PC-9 (cell line): ENCODE data around the gene CDC20B. TPM values are rescaled to one million over a fixed set of nuclear protein-coding genes. Genes with fewer than 3 reads are reported as not detected.
"Not testable (repeated sequence)": the region's sequence is repeated elsewhere in the genome, so short reads cannot be mapped to it uniquely, and the experiment has no call there.

Experiments used
- BruUV-seq: library from RNA; stranded (reverse); fragments of 400-500 nt; replicated peaks from 2 replicates; lab custom pipeline; 2021; lab: Mats Ljungman, UMichigan
- CTCF ChIA-PET: fragments of 300-600 bp; sonication (Branson Sonifier 250); formaldehyde crosslinking; loops from one replicate; lab custom pipeline; 2022; ENCODE audit warnings: antibody characterized with exemption; lab: Charles Lee
- POLR2A ChIA-PET: fragments of 300-600 bp; sonication (Branson Sonifier 250); formaldehyde crosslinking; loops from one replicate; lab custom pipeline; 2022; ENCODE audit warnings: antibody characterized with exemption; ENCODE audit not compliant: unreplicated experiment; lab: Charles Lee
- DNase-seq, 2 experiments: peaks; one replicate each; pipeline versions ENCODE4 v3.0.0 to v3.0.0-alpha.2; 2015 to 2022; ENCODE audit warnings: mixed read lengths in 1 of 2
- H2AFZ ChIP-seq: fragments of 200-600 bp; sonication (generic); 2 replicates; pipeline ENCODE4 v1.8.1; 2017; ENCODE audit warnings: antibody characterized with exemption
- H3F3A ChIP-seq: fragments of 200-600 bp; sonication (generic); 2 replicates; pipeline ENCODE4 v1.8.1; 2017; ENCODE audit warnings: antibody characterized with exemption, mild to moderate bottlenecking, low read depth; ENCODE audit not compliant: insufficient read depth
- H3K27ac ChIP-seq: fragments of 200-600 bp; sonication (generic); 2 replicates; pipeline ENCODE4 v1.6.1; 2016; ENCODE audit warnings: mixed run types
- H3K27me3 ChIP-seq: fragments of 200-600 bp; sonication (generic); 2 replicates; pipeline ENCODE4 v1.6.1; 2016; ENCODE audit warnings: low read depth, mixed run types; ENCODE audit not compliant: insufficient read depth
- H3K36me3 ChIP-seq: fragments of 200-600 bp; sonication (generic); 2 replicates; pipeline ENCODE4 v1.6.1; 2016; ENCODE audit warnings: low read depth, mixed run types
- H3K4me1 ChIP-seq: fragments of 200-600 bp; sonication (generic); replicated peaks from 2 replicates; pipeline ENCODE4 v1.6.1; 2016; ENCODE audit warnings: mixed run types; ENCODE audit not compliant: insufficient read depth
- H3K4me2 ChIP-seq: fragments of 200-600 bp; sonication (generic); 2 replicates; pipeline ENCODE4 v1.6.1; 2017; ENCODE audit warnings: mixed run types
- H3K4me3 ChIP-seq: fragments of 200-600 bp; sonication (generic); 2 replicates; pipeline ENCODE4 v1.6.1; 2016; ENCODE audit warnings: mixed run types
- H3K79me2 ChIP-seq: fragments of 200-600 bp; sonication (generic); 2 replicates; pipeline ENCODE4 v1.6.1; 2017; ENCODE audit warnings: low read depth, mixed run types
- H3K9me2 ChIP-seq: fragments of 200-600 bp; sonication (generic); 2 replicates; pipeline ENCODE4 v1.8.1; 2017; ENCODE audit warnings: mild to moderate bottlenecking; ENCODE audit not compliant: insufficient read depth
- H3K9me3 ChIP-seq: fragments of 200-600 bp; sonication (generic); 2 replicates; pipeline ENCODE4 v1.8.1; 2016; ENCODE audit warnings: low read depth; ENCODE audit not compliant: insufficient read depth
- H4K20me1 ChIP-seq: fragments of 200-600 bp; sonication (generic); 2 replicates; pipeline ENCODE4 v1.8.1; 2017; ENCODE audit not compliant: insufficient read depth
- CTCF ChIP-seq: fragments of 200-600 bp; sonication (generic); conservative IDR thresholded peaks from 2 replicates; pipeline ENCODE4 v1.6.1; 2017; ENCODE audit warnings: mixed run types, antibody characterized with exemption, mild to moderate bottlenecking, moderate library complexity
- EZH2 ChIP-seq: fragments of 200-600 bp; sonication (generic); IDR thresholded peaks from 2 replicates; pipeline ENCODE4 v1.8.0; 2017; ENCODE audit warnings: antibody characterized with exemption, low read depth
- intact Hi-C: fragments of 100-400 bp; cut with micrococcal nuclease; formaldehyde crosslinking; loops from one replicate; pipeline ENCODE4 v1.10.0; 2022; ENCODE audit not compliant: unreplicated experiment
- total RNA-seq: library from RNA; stranded (reverse); gene quantifications from 2 replicates; pipeline ENCODE4 v1.2.3, GENCODE V29; 2021

CDC20B gene
- total RNA-seq, 1 experiment from 2014 or later = not detected

- Histone ChIP-seq H3K4me3 (no peak overlapping the region), H3F3A (no peaks in the 10 kb centered on the region), H3K9me3 (no peaks in the 10 kb centered on the region), H3K27ac (no peak overlapping the region), H3K9me2 (no peaks in the 10 kb centered on the region), H3K4me1 (no peaks in the 10 kb centered on the region), H3K79me2 (no peaks in the 10 kb centered on the region), H3K36me3 (no peaks in the 10 kb centered on the region), H4K20me1 (no peaks in the 10 kb centered on the region), H3K27me3 (peaks cover 23% of the 10 kb centered on the region), H3K4me2 (no peak overlapping the region), H2AFZ (no peak overlapping the region)
- TF ChIP-seq CTCF (no peak), EZH2 (no peak)
- intact Hi-C loops = no loop called here
- ChIA-PET CTCF (no interaction called here), POLR2A (no interaction called here)
- no TSS peak for BruUV-seq
- no peak for DNase-seq
Observed at GRCh38 chr5:55108661-55109060, 64.3 kb downstream of the CDC20B start.

- H3K9me2 ChIP-seq, H4K20me1 ChIP-seq, H2AFZ ChIP-seq, H3F3A ChIP-seq, H3K27ac ChIP-seq, DNase-seq, POLR2A ChIA-PET, H3K4me2 ChIP-seq, H3K79me2 ChIP-seq, BruUV-seq, H3K4me3 ChIP-seq, H3K36me3 ChIP-seq, H3K9me3 ChIP-seq, CTCF ChIA-PET, intact Hi-C loops, H3K4me1 ChIP-seq: not testable (repeated sequence)
- peaks cover 18% of the 10 kb centered on the region for H3K27me3 ChIP-seq
Observed at GRCh38 chr5:55105976-55106375, 67.0 kb downstream of the CDC20B start.

GRCh38 chr5:55104946-55105701, 67.9 kb downstream of the CDC20B start:
- Histone ChIP-seq H4K20me1 (no peaks in the 10 kb centered on the region), H3K9me3 (no peaks in the 10 kb centered on the region), H3K9me2 (no peaks in the 10 kb centered on the region), H3K27ac (no peak overlapping the region), H3K4me3 (no peak overlapping the region), H3K4me1 (no peaks in the 10 kb centered on the region), H3K27me3 (peaks cover 18% of the 10 kb centered on the region), H2AFZ (no peak overlapping the region), H3K36me3 (no peaks in the 10 kb centered on the region), H3K79me2 (no peaks in the 10 kb centered on the region), H3F3A (no peaks in the 10 kb centered on the region), H3K4me2 (no peak overlapping the region)
- no peak for TF ChIP-seq EZH2
- no peak for TF ChIP-seq CTCF
- ChIA-PET CTCF (no interaction called here), POLR2A (no interaction called here)
- DNase-seq = no peak
- no TSS peak for BruUV-seq
- intact Hi-C loops = no loop called here
